Stimulated activated CD8-positive, alpha-beta memory T cell treated with anti-CD3 and anti-CD28 coated beads, Interleukin-15, amount 100 ng/mL, for 1 hour (primary cell): ENCODE data around the gene MED15.

Experiments
- DNase-seq: peaks from one replicate; pipeline ENCODE4 v3.0.0-alpha.2; 2020; ENCODE audit warnings: low read depth

MED15 gene

DNA sequence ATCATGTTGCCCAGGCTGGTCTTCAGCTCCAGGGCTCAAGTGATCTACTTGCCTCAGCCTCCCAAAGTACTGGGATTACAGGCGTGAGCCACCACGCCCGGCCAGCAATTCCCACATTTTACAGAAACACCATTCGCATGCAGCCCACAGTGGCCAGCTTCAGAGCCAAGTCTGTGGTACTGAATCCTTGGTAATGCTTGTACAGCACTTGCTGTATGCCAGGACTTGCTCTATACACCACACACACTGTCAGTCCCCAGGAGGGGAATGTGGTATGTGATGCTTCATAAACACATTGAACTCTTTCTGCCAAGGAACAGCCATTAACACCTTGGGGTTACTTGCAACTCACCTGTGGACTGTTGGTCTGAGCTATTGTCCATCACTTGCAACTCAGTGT, 119.4 kb downstream of the MED15 start:
- DNase-seq, result no peak

DNA sequence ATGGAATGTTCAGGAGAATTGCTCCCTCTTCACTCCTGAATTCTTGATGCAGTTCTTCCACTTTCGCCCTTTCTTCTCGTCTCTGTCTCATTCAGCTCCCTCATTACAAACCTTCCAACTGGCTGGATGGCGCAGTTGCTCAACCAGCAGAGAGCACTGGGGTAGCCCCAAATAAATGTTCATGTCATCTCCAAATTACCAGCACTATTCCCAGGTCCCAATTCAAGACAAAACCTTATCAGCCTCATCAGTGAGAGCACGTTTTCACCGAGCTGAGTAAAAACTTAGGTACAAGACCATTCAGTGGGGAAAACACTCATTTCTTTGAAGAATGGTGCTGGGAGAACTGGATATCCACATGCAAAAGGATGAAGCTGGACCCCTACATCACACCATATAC, 120.0 kb downstream of the MED15 start:
- no peak for DNase-seq

DNA sequence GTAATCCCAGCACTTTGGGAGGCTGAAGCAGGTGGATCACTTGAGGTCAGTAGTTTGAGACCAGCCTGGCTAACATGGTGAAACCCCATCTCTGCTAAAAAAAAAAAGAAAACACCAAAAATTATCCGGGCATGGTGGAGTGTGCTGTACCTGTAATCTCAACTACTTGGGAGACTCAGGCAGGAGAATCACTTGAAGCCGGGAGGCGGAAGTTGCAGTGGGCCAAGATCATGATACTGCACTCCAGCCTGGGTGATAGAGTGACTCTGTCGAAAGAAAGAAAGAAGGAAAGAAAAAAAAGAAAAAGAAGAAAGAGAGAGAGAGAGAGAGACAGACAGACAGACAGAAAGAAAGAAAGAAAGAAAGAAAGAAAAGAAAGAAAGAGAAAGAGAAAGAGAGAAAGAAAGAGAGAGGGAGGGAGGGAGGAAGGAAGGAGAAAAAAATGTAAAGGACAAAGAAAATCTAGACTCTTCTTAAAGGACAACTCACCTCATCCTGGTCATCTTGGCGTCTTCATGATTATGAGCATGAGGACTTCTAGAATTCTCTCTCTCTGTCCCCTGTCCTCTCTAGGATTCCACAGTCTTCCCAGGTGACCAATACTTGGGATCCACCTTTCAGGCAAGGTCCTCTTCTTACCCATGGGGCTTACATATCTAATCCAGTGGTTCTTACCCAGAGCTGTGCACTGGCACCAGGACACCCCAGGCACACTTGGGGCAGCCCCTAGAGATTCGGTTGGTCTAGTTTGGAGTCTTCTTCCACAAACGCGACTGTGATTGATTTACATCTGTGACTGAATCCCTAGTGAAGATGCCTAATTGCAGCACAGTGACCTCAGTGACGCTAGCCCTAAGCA, 120.9 kb downstream of the MED15 start:
- no peak for DNase-seq

DNA sequence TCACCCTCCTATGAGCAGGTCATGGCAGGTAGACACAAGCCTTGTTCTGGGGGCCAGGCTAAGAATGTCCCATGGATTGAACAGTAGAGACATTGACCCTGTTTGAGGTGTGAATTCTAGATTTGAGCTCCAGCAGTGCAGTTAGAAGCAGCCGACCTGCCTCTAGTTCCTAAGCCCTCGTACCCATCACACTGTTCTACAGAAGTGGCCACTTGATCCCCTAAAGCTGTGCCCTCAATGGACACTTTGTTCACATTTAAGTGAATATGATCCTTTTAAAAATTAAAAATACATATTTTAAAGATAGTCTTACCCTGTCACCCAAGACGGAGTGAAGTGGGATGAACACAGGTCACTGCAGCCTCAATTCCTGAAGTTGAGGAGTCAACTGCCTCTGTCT, 122.0 kb downstream of the MED15 start:
- DNase-seq, result no peak

DNA sequence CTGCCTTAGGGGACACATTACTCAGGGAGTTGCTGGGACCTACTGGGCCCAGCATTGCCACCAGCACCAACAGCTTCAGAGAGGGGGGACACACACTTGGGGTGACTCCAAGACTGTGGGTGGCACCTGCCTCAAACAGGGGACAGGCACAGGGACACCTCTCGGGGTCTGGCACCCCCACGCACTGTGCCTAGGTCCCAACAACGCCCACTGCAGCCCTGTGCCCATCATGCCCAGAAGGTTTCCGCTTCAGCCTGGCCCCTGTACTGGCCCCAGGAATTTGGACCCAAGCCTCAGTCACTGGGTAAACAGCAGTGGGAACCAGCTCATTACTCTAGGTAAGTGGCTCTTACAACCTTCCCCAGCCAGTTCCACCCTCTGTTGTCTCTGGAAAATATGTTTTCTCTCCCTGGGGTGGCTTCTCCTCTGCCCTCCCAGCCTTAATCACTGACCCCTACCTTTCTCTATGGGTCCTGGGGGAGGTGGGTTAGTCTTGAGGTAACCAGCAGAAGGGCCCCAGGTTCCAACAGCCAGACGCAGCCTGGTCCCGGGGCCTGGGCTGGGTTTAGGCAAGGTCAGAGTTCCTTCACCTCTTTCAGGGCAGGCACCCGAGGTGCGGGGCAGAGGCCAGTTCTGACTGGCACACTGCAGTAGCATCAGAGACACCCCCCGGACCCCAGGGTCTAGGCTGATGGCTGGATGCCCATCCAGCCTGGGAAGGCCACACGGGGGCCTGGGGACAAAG, 123.6 kb downstream of the MED15 start:
- no peak for DNase-seq

GRCh38 chr22:20632082-20632481, 124.7 kb downstream of the MED15 start:
- DNase-seq, result no peak

DNA sequence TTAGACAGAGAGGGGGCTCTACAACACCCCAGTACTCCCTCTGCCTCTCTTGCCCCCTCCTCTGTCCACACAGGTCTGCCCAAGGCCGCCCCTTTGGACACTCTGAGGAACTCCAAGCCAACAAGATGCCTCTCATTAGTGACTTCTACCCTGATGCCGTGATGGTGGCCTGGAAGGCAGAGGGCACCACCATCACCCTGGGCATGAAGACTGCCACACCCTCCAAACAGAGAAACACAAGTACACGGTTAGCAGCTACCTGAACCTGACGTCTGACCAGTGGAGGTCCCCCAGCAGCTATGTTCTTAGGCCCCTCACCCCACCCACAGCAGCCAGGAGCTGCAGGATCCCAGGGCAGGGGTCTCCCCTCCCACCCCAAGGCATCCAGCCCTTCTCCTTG, 125.1 kb downstream of the MED15 start:
- no peak for DNase-seq

DNA sequence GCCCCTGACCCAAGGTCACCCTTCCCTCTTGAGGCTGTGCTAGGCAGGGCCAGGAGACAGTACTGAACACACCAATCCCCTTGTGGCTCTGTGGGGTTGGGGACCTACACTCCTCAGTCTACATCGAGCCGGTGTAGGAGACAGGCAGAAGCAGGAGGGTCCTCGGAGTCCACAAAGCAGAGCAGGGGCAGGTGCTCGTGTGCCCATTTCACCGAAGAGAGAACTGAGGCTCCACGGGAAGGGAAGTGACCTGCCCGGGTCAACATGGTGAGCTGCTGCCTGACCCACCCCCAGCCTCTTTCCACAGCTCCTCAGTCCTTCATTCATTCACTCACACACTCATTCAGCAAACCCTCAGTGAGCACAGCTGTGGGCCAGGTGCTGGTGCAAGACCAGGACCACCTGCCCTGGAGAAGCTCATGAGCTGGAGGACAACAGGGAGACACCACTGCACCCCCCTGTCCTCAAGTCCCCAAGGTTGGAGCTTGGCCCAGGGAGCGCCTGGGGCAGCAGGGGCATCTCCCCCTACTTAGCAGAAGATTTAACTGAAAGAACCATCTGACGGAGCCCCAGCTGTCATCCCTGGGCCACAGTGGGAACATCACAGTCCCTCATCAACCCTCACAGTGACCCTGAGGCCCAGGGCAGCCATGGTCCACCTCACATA, 127.3 kb downstream of the MED15 start:
- DNase-seq, result no peak

- no peak for DNase-seq
Observed at GRCh38 chr22:20635227-20635591, 127.8 kb downstream of the MED15 start.

DNA sequence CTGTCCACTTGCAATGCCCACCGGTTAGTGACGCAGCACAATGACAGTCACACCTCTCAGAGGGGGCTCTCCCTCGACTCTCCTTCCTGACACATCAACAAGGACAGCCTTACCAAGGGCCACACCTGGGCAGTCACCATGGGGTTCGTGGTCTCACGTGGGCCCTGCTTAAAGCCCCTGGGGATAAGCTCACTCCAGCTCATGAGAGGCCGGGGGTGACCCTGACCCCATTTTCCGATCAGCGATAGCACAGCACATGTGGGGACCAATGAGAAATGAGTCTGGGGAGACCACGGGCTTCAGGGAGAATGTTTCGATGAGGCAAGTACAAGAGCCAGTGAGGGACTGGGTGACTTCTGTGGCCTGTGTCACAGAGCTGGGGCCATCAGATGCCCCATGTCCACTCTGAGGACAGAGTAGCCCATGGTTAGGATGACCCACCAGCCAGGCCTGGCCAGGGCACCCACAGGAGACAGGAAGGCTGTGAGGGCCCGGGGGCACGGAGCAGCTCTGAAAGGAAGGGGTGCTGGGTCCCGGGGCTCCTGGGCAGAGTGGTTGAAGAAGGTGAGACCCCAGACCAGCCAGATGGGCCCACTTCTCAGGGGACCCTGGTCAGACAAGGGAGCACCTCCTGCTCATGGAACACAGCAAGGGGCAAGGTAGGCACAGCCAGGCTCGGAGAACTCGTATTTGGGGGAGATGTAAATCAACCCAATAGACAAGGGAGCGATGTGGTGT, 128.8 kb downstream of the MED15 start:
- no peak for DNase-seq

DNA sequence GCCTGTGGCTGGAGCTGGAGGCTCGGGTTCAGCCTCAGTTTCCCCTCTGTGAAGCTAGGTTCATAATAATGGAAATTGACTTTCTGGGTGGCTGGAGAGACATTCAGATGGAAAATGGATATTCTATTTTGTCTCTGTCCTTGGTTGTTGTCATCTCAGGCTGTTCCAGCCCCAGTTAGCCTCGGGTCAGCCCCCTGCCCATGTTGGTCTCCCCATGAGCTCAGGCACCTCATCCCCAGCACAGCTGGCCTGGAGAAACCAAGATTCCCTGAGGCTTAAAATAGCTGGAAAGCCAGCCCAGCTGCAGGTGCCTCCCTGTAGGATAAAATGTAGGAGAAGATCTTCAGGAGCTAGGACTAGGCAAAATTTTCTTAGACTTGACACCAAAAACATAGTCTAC, 129.5 kb downstream of the MED15 start:
- no peak for DNase-seq
